Stimulated activated CD8-positive, alpha-beta memory T cell treated with anti-CD3 and anti-CD28 coated beads, Interleukin-2, amount 100 ng/mL, for 1 hour (primary cell): Measurements from ENCODE around the gene PTPRK.
"Not testable (repeated sequence)": the region's sequence is repeated elsewhere in the genome, so short reads cannot be mapped to it uniquely, and the experiment has no call there.

Experiments
- DNase-seq, 2 donors: peaks; one replicate each; pipeline ENCODE4 v3.0.0-alpha.2; 2020; ENCODE audit warnings: low read depth in 2 of 2

The PTPRK gene

GRCh38 chr6:128491100-128491581, 29.3 kb downstream of the PTPRK start:
- DNase-seq: no peak

- no peak for DNase-seq
Observed at GRCh38 chr6:128487746-128488145, 32.7 kb downstream of the PTPRK start.

GRCh38 chr6:128487055-128487454, 33.3 kb downstream of the PTPRK start:
- no peak for DNase-seq

- not testable (repeated sequence) for DNase-seq
Observed at GRCh38 chr6:128486580-128486979, 33.8 kb downstream of the PTPRK start.

GRCh38 chr6:128483472-128484135, 36.8 kb downstream of the PTPRK start:
- no peak for DNase-seq

- no peak for DNase-seq
Observed at GRCh38 chr6:128482642-128483041, 37.8 kb downstream of the PTPRK start.

- no peak for DNase-seq
Observed at GRCh38 chr6:128479991-128480390, 40.4 kb downstream of the PTPRK start.

GRCh38 chr6:128479048-128479666, 41.2 kb downstream of the PTPRK start:
- DNase-seq: no peak

GRCh38 chr6:128478230-128479047, 42.0 kb downstream of the PTPRK start:
- DNase-seq: no peak

- DNase-seq: no peak
Observed at GRCh38 chr6:128474933-128475332, 45.5 kb downstream of the PTPRK start.

- DNase-seq: no peak
Observed at GRCh38 chr6:128474481-128474880, 45.9 kb downstream of the PTPRK start.

GRCh38 chr6:128471907-128472306, 48.5 kb downstream of the PTPRK start:
- no peak for DNase-seq

GRCh38 chr6:128465368-128466343, 54.7 kb downstream of the PTPRK start:
- DNase-seq: no peak

GRCh38 chr6:128464790-128465189, 55.6 kb downstream of the PTPRK start:
- DNase-seq: no peak

GRCh38 chr6:128463942-128464341, 56.5 kb downstream of the PTPRK start:
- DNase-seq: no peak

GRCh38 chr6:128461501-128461900, 58.9 kb downstream of the PTPRK start:
- no peak for DNase-seq

GRCh38 chr6:128456510-128457230, 63.7 kb downstream of the PTPRK start:
- no peak for DNase-seq

GRCh38 chr6:128455959-128456358, 64.4 kb downstream of the PTPRK start:
- no peak for DNase-seq

- DNase-seq: no peak
Observed at GRCh38 chr6:128452713-128453112, 67.7 kb downstream of the PTPRK start.

- DNase-seq: no peak
Observed at GRCh38 chr6:128446497-128446896, 73.9 kb downstream of the PTPRK start.

- no peak for DNase-seq
Observed at GRCh38 chr6:128443553-128443952, 76.8 kb downstream of the PTPRK start.
